ENCODE measurements around the gene SFXN4. TPM values are rescaled to one million over a fixed set of nuclear protein-coding genes. Genes with fewer than 3 reads are reported as not detected.

Gene SFXN4
- total and polyA plus RNA-seq, 2 of the 13 experiments (the other 11 are each of a cell fraction or from before 2014, with no cell fraction given), result 47.7 to 64.9 TPM

- no peak for TF ChIP-seq HMGXB3 (CRISPR knock-in tag; IDR thresholded peaks at IDR 0.05; ENCODE audit: borderline replicate concordance)
- TF ChIP-seq GMEB1 (CRISPR knock-in tag; IDR thresholded peaks at IDR 0.05; ENCODE audit: borderline replicate concordance), result peak; percentile 54; the same call in 1 of the 2 replicates
- TF ChIP-seq NFAT5 (CRISPR knock-in tag; IDR thresholded peaks at IDR 0.05), result no peak
- TF ChIP-seq STAT5B (CRISPR knock-in tag; IDR thresholded peaks at IDR 0.05), result no peak
- peak; percentile 48; the same call in 1 of the 2 replicates for TF ChIP-seq ESRRA (CRISPR knock-in tag; IDR thresholded peaks at IDR 0.05; ENCODE audit: low read depth)
- no peak for TF ChIP-seq ZNF280B (CRISPR knock-in tag; IDR thresholded peaks at IDR 0.05; ENCODE audit: borderline replicate concordance)
- TF ChIP-seq ZNF513 (CRISPR knock-in tag; conservative IDR thresholded peaks at IDR 0.05), result no peak
- no peak for TF ChIP-seq CCAR2 (optimal IDR thresholded peaks at IDR 0.05; ENCODE audit: low read depth, low read length)
- TF ChIP-seq POLR2A (IDR thresholded peaks at IDR 0.05; ENCODE audit: insufficient read depth in 1 of 2, low read depth in 2 of 2, low read length in 2 of 2), result no peak
- no peak; the same call in 1 of the 2 replicates for TF ChIP-seq ZNF501 (CRISPR knock-in tag; IDR thresholded peaks at IDR 0.05)
- TF ChIP-seq ZNF704 (CRISPR knock-in tag; IDR thresholded peaks at IDR 0.05; ENCODE audit: borderline replicate concordance), result no peak
- no peak; the same call in 1 of the 2 replicates for TF ChIP-seq NFKBIZ (CRISPR knock-in tag; IDR thresholded peaks at IDR 0.05)
- TF ChIP-seq ATF1 (CRISPR knock-in tag; IDR thresholded peaks at IDR 0.05), result peak; percentile 65; the same call in 1 of the 2 replicates
These were observed 45.1 kb downstream of the SFXN4 start (continued) for GRCh38 chr10:119120413-119120867.
